Calu3 (cell line): ENCODE measurements around the gene FSTL1. TPM values are rescaled to one million over a fixed set of nuclear protein-coding genes. Genes with fewer than 3 reads are reported as not detected.

ENCODE experiments used
- BruUV-seq: library from RNA; stranded (reverse); fragments of 400-500 nt; replicated peaks from 2 replicates; lab custom pipeline; 2021; lab: Mats Ljungman, UMichigan
- CTCF ChIA-PET: fragments of 300-600 bp; sonication (Branson Sonifier 250); formaldehyde crosslinking; loops from one replicate; lab custom pipeline; 2022; ENCODE audit warnings: antibody characterized with exemption; lab: Charles Lee
- DNase-seq: peaks from one replicate; pipeline ENCODE4 v3.0.0; 2022
- H3K27ac Mint-ChIP-seq: one replicate; pipeline ENCODE4 v1.8.0; 2022; ENCODE audit warnings: mixed read lengths; ENCODE audit not compliant: unreplicated experiment
- H3K27me3 Mint-ChIP-seq: one replicate; pipeline ENCODE4 v1.8.0; 2022; ENCODE audit warnings: mixed read lengths; ENCODE audit not compliant: unreplicated experiment
- H3K36me3 Mint-ChIP-seq: one replicate; pipeline ENCODE4 v1.8.0; 2022; ENCODE audit warnings: mild to moderate bottlenecking, moderate library complexity, mixed read lengths; ENCODE audit not compliant: insufficient read depth, unreplicated experiment
- H3K4me1 Mint-ChIP-seq: one replicate; pipeline ENCODE4 v1.8.0; 2022; ENCODE audit warnings: mild to moderate bottlenecking, low read depth, mixed read lengths; ENCODE audit not compliant: unreplicated experiment
- H3K4me3 Mint-ChIP-seq: one replicate; pipeline ENCODE4 v1.8.0; 2022; ENCODE audit warnings: mild to moderate bottlenecking, low read depth, moderate library complexity, mixed read lengths; ENCODE audit not compliant: unreplicated experiment
- H3K9me3 Mint-ChIP-seq: one replicate; pipeline ENCODE4 v1.8.0; 2022; ENCODE audit warnings: low read depth, mixed read lengths; ENCODE audit not compliant: unreplicated experiment
- CTCF ChIP-seq: fragments of 200-600 bp; IDR thresholded peaks from one replicate; pipeline ENCODE4 v1.8.0; 2022; ENCODE audit warnings: antibody characterized with exemption; ENCODE audit not compliant: unreplicated experiment
- intact Hi-C: fragments of 100-400 bp; cut with micrococcal nuclease; formaldehyde crosslinking; loops from one replicate; pipeline ENCODE4 v1.10.0; 2022; ENCODE audit not compliant: unreplicated experiment
- total RNA-seq: library from RNA; stranded (reverse); gene quantifications from 2 replicates; pipeline ENCODE4 v1.2.3, GENCODE V29; 2022

FSTL1 gene
- total RNA-seq, 1 experiment from 2014 or later = 18.5 TPM

GRCh38 chr3:120352017-120352416 lies 98.8 kb downstream of the FSTL1 start:
- Mint-ChIP-seq H3K4me3 (no peak overlapping the region), H3K27ac (no peak overlapping the region), H3K4me1 (peaks cover 9% of the 10 kb centered on the region), H3K27me3 (no peaks in the 10 kb centered on the region), H3K36me3 (peaks cover 23% of the 10 kb centered on the region), H3K9me3 (no peaks in the 10 kb centered on the region)
- CTCF ChIA-PET = no interaction called here
- intact Hi-C loops = no loop called here
- no TSS peak for BruUV-seq
- TF ChIP-seq CTCF = no peak
- DNase-seq = no peak

GRCh38 chr3:120350401-120350941 lies 100.3 kb downstream of the FSTL1 start:
- CTCF ChIA-PET = interaction anchor here (3.0 kb wide), 1 partner anchor 67 kb away, joined by 27 read pairs; no protein-coding TSS in a partner anchor
- TF ChIP-seq CTCF = no peak
- H3K9me3 Mint-ChIP-seq = no peaks in the 10 kb centered on the region
- peak overlapping the region; percentile 13 for H3K27ac Mint-ChIP-seq
- H3K36me3 Mint-ChIP-seq = peaks cover 23% of the 10 kb centered on the region
- no peaks in the 10 kb centered on the region for H3K27me3 Mint-ChIP-seq
- BruUV-seq = no TSS peak
- intact Hi-C loops = loop anchor here (2.0 kb wide), 1 partner anchor 18 kb away; no protein-coding TSS in a partner anchor
- peaks cover 17% of the 10 kb centered on the region for H3K4me1 Mint-ChIP-seq
- DNase-seq = peak; percentile 15
- peak overlapping the region; percentile 94 for H3K4me3 Mint-ChIP-seq

- Mint-ChIP-seq H3K4me3 (peak overlapping the region; percentile 94), H3K27me3 (no peaks in the 10 kb centered on the region), H3K36me3 (peaks cover 23% of the 10 kb centered on the region), H3K4me1 (peaks cover 20% of the 10 kb centered on the region), H3K9me3 (no peaks in the 10 kb centered on the region), H3K27ac (no peak overlapping the region)
- no peak for DNase-seq
- intact Hi-C loops = loop anchor here (2.0 to 5.0 kb wide), 3 partner anchors 19 to 107 kb away; no protein-coding TSS in a partner anchor
- CTCF ChIA-PET = interaction anchor here (0.6 to 3.0 kb wide), 3 partner anchors 68 to 1541 kb away, joined by 3 to 27 read pairs (median 5); no protein-coding TSS in a partner anchor
- TF ChIP-seq CTCF = no peak
- BruUV-seq = no TSS peak
Measured at GRCh38 chr3:120349855-120350125, 101.0 kb downstream of the FSTL1 start.

DNA sequence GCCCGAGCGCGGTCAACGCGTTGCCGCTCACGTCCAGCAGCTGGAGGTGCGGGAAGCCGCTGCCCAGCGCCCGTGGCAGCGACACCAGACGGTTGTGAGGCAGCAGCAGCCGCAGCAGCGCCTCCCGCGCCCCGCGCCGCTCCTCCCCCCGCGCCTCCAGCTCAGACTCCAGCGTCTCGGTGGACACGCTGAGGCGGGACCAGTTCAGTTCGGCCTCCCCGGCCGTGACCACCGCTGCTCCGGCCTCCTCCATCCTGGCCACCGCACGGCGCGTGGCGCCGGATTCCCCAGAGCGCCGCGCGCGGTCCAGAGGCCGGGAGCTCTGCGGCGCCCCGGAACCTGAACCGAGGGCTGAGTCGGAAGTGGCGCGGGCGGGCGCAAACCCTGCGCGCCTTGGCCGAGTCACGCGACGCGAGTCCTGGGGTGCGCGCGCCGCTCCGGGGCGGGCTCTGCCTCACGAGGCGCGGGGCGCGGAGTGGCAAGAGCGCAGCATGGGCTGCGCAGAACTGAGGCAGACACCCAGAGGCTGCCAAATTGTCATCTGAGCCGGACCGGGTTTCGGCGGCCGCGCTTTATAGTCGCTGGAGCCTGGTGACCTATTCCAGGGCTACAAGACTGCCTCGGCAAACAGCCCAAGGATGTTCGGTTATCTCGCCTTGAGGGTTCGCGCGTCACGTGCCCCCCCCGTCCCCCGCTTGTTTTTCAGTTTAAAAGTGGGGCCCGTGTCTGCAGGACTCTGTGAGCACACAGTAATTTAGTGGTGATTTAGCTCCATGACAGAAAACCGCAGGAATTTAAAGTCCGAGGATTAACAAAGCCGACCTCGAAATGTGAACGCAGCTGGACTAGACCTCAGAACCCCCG lies 101.6 kb downstream of the FSTL1 start, which contains the start of gene LRRC58:
Gene LRRC58, minus strand, starts transcription at position 364 of the 864 bp plus-strand sequence. Its CDS starts 111 bp downstream, at position 253.
- Mint-ChIP-seq H3K27me3 (no peaks in the 10 kb centered on the region), H3K4me3 (peak within 1 kb of the TSS; percentile 94), H3K9me3 (no peaks in the 10 kb centered on the region), H3K27ac (peak within 1 kb of the TSS; percentile 79), H3K36me3 (peaks cover 23% of the 10 kb centered on the region), H3K4me1 (peaks cover 24% of the 10 kb centered on the region)
- BruUV-seq = TSS peak; percentile 87
- TF ChIP-seq CTCF = no peak
- peak; percentile 90 for DNase-seq
- CTCF ChIA-PET = interaction anchor here (0.6 to 3.0 kb wide), 6 partner anchors 20 to 1540 kb away, joined by 3 to 27 read pairs (median 4); partner anchors contain the start of gene NDUFB4
- intact Hi-C loops = loop anchor here (2.0 to 5.0 kb wide), 2 partner anchors 68 to 107 kb away; no protein-coding TSS in a partner anchor
